ENCODE measurements around the gene RPL26.

Gene RPL26

GRCh38 chr17:8369944-8370343 is 13.0 kb downstream of the RPL26 start:
- Mint-ChIP-seq H3K9me3 (no peaks in the 10 kb centered on the region), H3K4me1 (peaks cover 19% of the 10 kb centered on the region), H3K36me3 (ENCODE audit: low read depth) (peaks cover 41% of the 10 kb centered on the region), H3K4me3 (no peak overlapping the region), H3K27me3 (ENCODE audit: low read depth) (no peaks in the 10 kb centered on the region), H3K27ac (no peak overlapping the region)
- TF ChIP-seq CTCF (IDR thresholded peaks at IDR 0.05; ENCODE audit: unreplicated experiment in 3 of 3) = no peak

GRCh38 chr17:8368193-8368592 is 14.8 kb downstream of the RPL26 start:
- no peak overlapping the region for H3K27ac Mint-ChIP-seq
- no peak for TF ChIP-seq CTCF (IDR thresholded peaks at IDR 0.05; ENCODE audit: unreplicated experiment in 3 of 3)
- no peak overlapping the region for H3K4me3 Mint-ChIP-seq
- peaks cover 41% of the 10 kb centered on the region for H3K36me3 Mint-ChIP-seq (ENCODE audit: low read depth)
- peaks cover 19% of the 10 kb centered on the region for H3K4me1 Mint-ChIP-seq
- no peaks in the 10 kb centered on the region for H3K27me3 Mint-ChIP-seq (ENCODE audit: low read depth)
- H3K9me3 Mint-ChIP-seq = no peaks in the 10 kb centered on the region

DNA sequence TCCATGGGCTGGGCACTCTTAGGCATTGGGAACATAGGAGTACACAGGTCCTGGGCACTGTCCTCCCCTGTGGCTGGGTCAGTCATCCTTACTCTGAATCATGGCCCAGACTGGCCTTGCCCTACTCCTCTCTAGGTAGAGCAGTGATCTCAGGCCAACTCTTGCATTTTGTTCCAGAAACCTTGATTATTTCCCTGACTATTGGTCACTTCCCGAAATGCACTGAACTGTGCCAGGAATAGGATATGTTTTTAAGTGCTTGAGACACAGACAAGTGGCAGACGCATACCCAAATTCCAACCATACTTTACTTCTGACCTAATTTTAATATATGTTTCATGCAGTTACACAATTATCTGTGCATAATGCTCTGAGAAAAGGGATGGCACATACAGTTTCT is 16.8 kb downstream of the RPL26 start:
- Mint-ChIP-seq H3K27me3 (ENCODE audit: low read depth) (no peaks in the 10 kb centered on the region), H3K9me3 (no peaks in the 10 kb centered on the region), H3K4me3 (no peak overlapping the region), H3K27ac (peak overlapping the region in 1 of 3 experiments; percentile 34), H3K36me3 (ENCODE audit: low read depth) (peaks cover 39% of the 10 kb centered on the region), H3K4me1 (peaks cover 16% of the 10 kb centered on the region)
- TF ChIP-seq CTCF (IDR thresholded peaks at IDR 0.05; ENCODE audit: unreplicated experiment in 3 of 3) = no peak

- Mint-ChIP-seq H3K4me3 (no peak overlapping the region), H3K36me3 (ENCODE audit: low read depth) (peaks cover 34% of the 10 kb centered on the region)
Measured at GRCh38 chr17:8365143-8365542, 17.9 kb downstream of the RPL26 start.

GRCh38 chr17:8362651-8363332 is 20.2 kb downstream of the RPL26 start:
- H3K27me3 Mint-ChIP-seq (ENCODE audit: low read depth) = no peaks in the 10 kb centered on the region
- no peak overlapping the region for H3K27ac Mint-ChIP-seq

More at GRCh38 chr17:8365143-8365542, 17.9 kb downstream of the RPL26 start:
- Mint-ChIP-seq H3K27me3 (ENCODE audit: low read depth) (no peaks in the 10 kb centered on the region), H3K4me1 (peaks cover 24% of the 10 kb centered on the region), H3K27ac (no peak overlapping the region), H3K9me3 (no peaks in the 10 kb centered on the region)
- TF ChIP-seq CTCF (IDR thresholded peaks at IDR 0.05; ENCODE audit: unreplicated experiment in 3 of 3) = no peak

More at GRCh38 chr17:8362651-8363332, 20.2 kb downstream of the RPL26 start:
- peaks cover 20% of the 10 kb centered on the region for H3K36me3 Mint-ChIP-seq (ENCODE audit: low read depth)
- no peak for TF ChIP-seq CTCF (IDR thresholded peaks at IDR 0.05; ENCODE audit: unreplicated experiment in 3 of 3)
- no peak overlapping the region for H3K4me3 Mint-ChIP-seq
- no peaks in the 10 kb centered on the region for H3K9me3 Mint-ChIP-seq
- peaks cover 35% of the 10 kb centered on the region for H3K4me1 Mint-ChIP-seq

Data from nephron (organoid).